GM12892 (cell line): ENCODE results near the gene CORO1C.

Experiments
- POLR2A ChIP-seq: IDR thresholded peaks from 2 replicates; pipeline ENCODE4 v1.6.1; 2011; ENCODE audit warnings: low read depth, low read length, control low read depth
- POLR2AphosphoS5 ChIP-seq: IDR thresholded peaks from 2 replicates; pipeline ENCODE4 v1.6.1; 2011; ENCODE audit warnings: low read depth, low read length, control low read depth
- TAF1 ChIP-seq: IDR thresholded peaks from 2 replicates; pipeline ENCODE4 v1.6.1; 2011; ENCODE audit warnings: low read depth, mild to moderate bottlenecking, control low read depth, low read length, borderline replicate concordance

DNA sequence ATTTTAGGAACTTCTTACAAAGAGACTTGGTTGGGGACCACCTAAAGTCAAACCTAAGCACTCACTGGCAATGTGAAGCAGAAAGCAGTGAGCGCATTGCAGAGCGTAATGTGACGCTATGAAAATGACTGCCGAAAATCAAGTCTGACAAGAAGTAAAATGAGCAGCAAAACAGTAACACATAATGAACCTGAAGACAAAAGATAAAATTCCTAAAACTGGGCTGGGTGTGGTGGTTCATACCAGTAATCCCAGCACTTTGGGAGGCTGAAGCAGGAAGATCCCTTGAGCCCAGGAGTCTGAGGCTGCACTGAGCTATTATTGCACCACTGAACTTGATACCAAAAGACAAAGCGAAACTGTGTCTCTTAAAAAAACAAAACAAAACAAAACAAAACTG, 16.5 kb downstream of the CORO1C start:
- no peak for TF ChIP-seq POLR2A
- no peak for TF ChIP-seq POLR2AphosphoS5
- no peak for TF ChIP-seq TAF1
